GM18868 (cell line): ENCODE data around the gene PPP3CB.

Source experiments
- ATAC-seq: cut with Tn5 transposase; IDR thresholded peaks from one replicate; pipeline ENCODE4 v1.9.1; 2021; ENCODE audit warnings: mild to moderate bottlenecking, moderate library complexity; ENCODE audit not compliant: unreplicated experiment

PPP3CB gene

GRCh38 chr10:73495884-73496674 is at the start of gene PPP3CB:
TSS of gene PPP3CB (minus strand) at chr10:73496024. CDS start at chr10:73495889, 135 bp downstream.
- ATAC-seq: peak; percentile 64

- ATAC-seq: no peak
Observed at GRCh38 chr10:73545357-73545756, 49.5 kb upstream of the PPP3CB start.

- ATAC-seq: no peak
Observed at GRCh38 chr10:73537709-73538108, 41.9 kb upstream of the PPP3CB start.

- no peak for ATAC-seq
Observed at GRCh38 chr10:73537288-73537687, 41.5 kb upstream of the PPP3CB start.

GRCh38 chr10:73534857-73535256 is 39.0 kb upstream of the PPP3CB start:
- ATAC-seq: no peak

GRCh38 chr10:73529089-73529832 is 33.4 kb upstream of the PPP3CB start:
- ATAC-seq: peak; percentile 67

GRCh38 chr10:73522263-73522662 is 26.4 kb upstream of the PPP3CB start:
- no peak for ATAC-seq

GRCh38 chr10:73519336-73519735 is 23.5 kb upstream of the PPP3CB start:
- ATAC-seq: no peak

- ATAC-seq: no peak
Observed at GRCh38 chr10:73517166-73517888, 21.5 kb upstream of the PPP3CB start.

GRCh38 chr10:73512207-73512743 is 16.5 kb upstream of the PPP3CB start:
- ATAC-seq: no peak

- no peak for ATAC-seq
Observed at GRCh38 chr10:73509695-73510094, 13.9 kb upstream of the PPP3CB start.

- ATAC-seq: no peak
Observed at GRCh38 chr10:73506491-73506890, 10.7 kb upstream of the PPP3CB start.

- no peak for ATAC-seq
Observed at GRCh38 chr10:73506074-73506473, 10.2 kb upstream of the PPP3CB start.

- ATAC-seq: no peak
Observed at GRCh38 chr10:73503037-73503436, 7.2 kb upstream of the PPP3CB start.

- ATAC-seq: no peak
Observed at GRCh38 chr10:73501651-73502050, 5.8 kb upstream of the PPP3CB start.

- ATAC-seq: no peak
Observed at GRCh38 chr10:73497623-73498022, 1.8 kb upstream of the PPP3CB start.

GRCh38 chr10:73495226-73495883 is 469 bp downstream of the PPP3CB start:
- peak; percentile 88 for ATAC-seq

GRCh38 chr10:73494877-73495225 is 973 bp downstream of the PPP3CB start:
- no peak for ATAC-seq

- no peak for ATAC-seq
Observed at GRCh38 chr10:73494213-73494612, 1.6 kb downstream of the PPP3CB start.

- ATAC-seq: no peak
Observed at GRCh38 chr10:73493781-73494180, 2.0 kb downstream of the PPP3CB start.

- ATAC-seq: no peak
Observed at GRCh38 chr10:73486601-73487000, 9.2 kb downstream of the PPP3CB start.
